Right atrium auricular region (tissue), 2 donors: ENCODE results near the gene CARD11. TPM values are rescaled to one million over a fixed set of nuclear protein-coding genes. Genes with fewer than 3 reads are reported as not detected.
"Not testable (repeated sequence)": the region's sequence is repeated elsewhere in the genome, so short reads cannot be mapped to it uniquely, and the experiment has no call there.

Experiments
- DNase-seq: peaks from one replicate; pipeline ENCODE4 v3.0.0-alpha.2; 2019; ENCODE audit warnings: low spot score
- H3K27ac ChIP-seq, 2 donors: fragments of 200-600 bp; sonication (generic); 1 replicate in 1 of 2; 2 replicates in 1 of 2; pipeline ENCODE4 v1.5.1; 2016 to 2019
- H3K27me3 ChIP-seq, 2 donors: fragments of 200-600 bp; sonication (generic); one replicate each; pipeline versions ENCODE4 v1.5.1 to v1.6.0; 2017 to 2019
- H3K36me3 ChIP-seq: fragments of 200-600 bp; sonication (generic); one replicate; pipeline ENCODE4 v1.5.1; 2016
- H3K4me1 ChIP-seq, 2 donors: fragments of 200-600 bp; sonication (generic); one replicate each; pipeline versions ENCODE4 v1.5.1 to v1.6.0; 2017 to 2019
- H3K4me3 ChIP-seq, 2 donors: fragments of 200-600 bp; sonication (generic); 1 replicate in 1 of 2; 2 replicates in 1 of 2; pipeline ENCODE4 v1.5.1; 2017 to 2019; ENCODE audit warnings: mild to moderate bottlenecking in 1 of 2, moderate library complexity in 1 of 2
- H3K9me3 ChIP-seq, 2 donors: fragments of 200-600 bp; sonication (generic); one replicate each; pipeline ENCODE4 v1.5.1; 2019
- CTCF ChIP-seq, 2 donors: fragments of 200-600 bp; sonication (generic); IDR thresholded peaks; one replicate each; pipeline ENCODE4 v1.5.1; 2019; ENCODE audit warnings: antibody characterized with exemption in 2 of 2
- total RNA-seq, 2 donors: library from RNA; depleted of rRNA; stranded (reverse); fragments of >200 nt; gene quantifications; one replicate each; pipeline ENCODE4 v1.1.0, GENCODE V29; 2016

The CARD11 gene
- total RNA-seq, 2 donors from 2014 or later, result 0.22 to 0.55 TPM

GRCh38 chr7:2959828-2960599 is 83.7 kb downstream of the CARD11 start:
- Histone ChIP-seq H3K4me3 (no peak overlapping the region), H3K27ac (no peak overlapping the region), H3K36me3 (no peaks in the 10 kb centered on the region), H3K4me1 (no peaks in the 10 kb centered on the region), H3K9me3 (no peaks in the 10 kb centered on the region), H3K27me3 (no peaks in the 10 kb centered on the region)
- TF ChIP-seq CTCF (IDR thresholded peaks at IDR 0.05), result no peak
- no peak for DNase-seq

GRCh38 chr7:2959103-2959680 is 84.5 kb downstream of the CARD11 start:
- no peak for DNase-seq
- Histone ChIP-seq H3K36me3 (no peaks in the 10 kb centered on the region), H3K4me3 (no peak overlapping the region), H3K4me1 (no peaks in the 10 kb centered on the region), H3K9me3 (no peaks in the 10 kb centered on the region), H3K27me3 (no peaks in the 10 kb centered on the region), H3K27ac (no peak overlapping the region)
- TF ChIP-seq CTCF (IDR thresholded peaks at IDR 0.05), result no peak

- no peak for DNase-seq
These were observed 85.1 kb downstream of the CARD11 start for GRCh38 chr7:2958416-2959102.

GRCh38 chr7:2957369-2957727 is 86.3 kb downstream of the CARD11 start:
- H3K4me3 ChIP-seq, H3K9me3 ChIP-seq, H3K27ac ChIP-seq, H3K36me3 ChIP-seq, DNase-seq, H3K27me3 ChIP-seq, H3K4me1 ChIP-seq: not testable (repeated sequence)

More at GRCh38 chr7:2958416-2959102, 85.1 kb downstream of the CARD11 start:
- Histone ChIP-seq H3K27ac (no peak overlapping the region), H3K4me1 (no peaks in the 10 kb centered on the region), H3K36me3 (no peaks in the 10 kb centered on the region), H3K4me3 (no peak overlapping the region), H3K9me3 (no peaks in the 10 kb centered on the region), H3K27me3 (no peaks in the 10 kb centered on the region)
- no peak for TF ChIP-seq CTCF (IDR thresholded peaks at IDR 0.05)

GRCh38 chr7:2956526-2957368 is 86.9 kb downstream of the CARD11 start:
- H3K4me1 ChIP-seq, result no peaks in the 10 kb centered on the region
- H3K27me3 ChIP-seq, result no peaks in the 10 kb centered on the region
- H3K36me3 ChIP-seq, result no peaks in the 10 kb centered on the region
- H3K27ac ChIP-seq, result no peak overlapping the region
- no peaks in the 10 kb centered on the region for H3K9me3 ChIP-seq
- H3K4me3 ChIP-seq, result no peak overlapping the region
- DNase-seq, result no peak
- TF ChIP-seq CTCF (IDR thresholded peaks at IDR 0.05), result no peak
